H9 (cell line): ENCODE results near the gene RAB3GAP2. TPM values are rescaled to one million over a fixed set of nuclear protein-coding genes. Genes with fewer than 3 reads are reported as not detected.

Experiments
- DNase-seq: peaks from one replicate; pipeline ENCODE4 v3.0.0-alpha.2; 2017
- H2AFZ ChIP-seq: one replicate; pipeline ENCODE4 v1.6.1; 2013; ENCODE audit warnings: mild to moderate bottlenecking, low read length, control low read depth, moderate library complexity
- H2AK5ac ChIP-seq: 2 replicates; pipeline ENCODE4 v1.6.1; 2013; ENCODE audit warnings: low read length, control low read depth, mixed read lengths; ENCODE audit not compliant: insufficient read length
- H2BK120ac ChIP-seq: one replicate; pipeline ENCODE4 v1.6.1; 2013; ENCODE audit warnings: low read depth, mild to moderate bottlenecking, low read length, control low read depth, inconsistent platforms; ENCODE audit not compliant: poor library complexity, severe bottlenecking
- H2BK12ac ChIP-seq: 2 replicates; pipeline ENCODE4 v1.6.1; 2013; ENCODE audit warnings: low read length, control low read depth, mixed read lengths, low read depth; ENCODE audit not compliant: insufficient read length
- H2BK15ac ChIP-seq: 2 replicates; pipeline ENCODE4 v1.6.1; 2013; ENCODE audit warnings: low read depth, low read length, control low read depth
- H2BK20ac ChIP-seq: one replicate; pipeline ENCODE4 v1.6.1; 2013; ENCODE audit warnings: low read depth, mild to moderate bottlenecking, low read length, control low read depth, inconsistent platforms; ENCODE audit not compliant: poor library complexity, severe bottlenecking
- H2BK5ac ChIP-seq: 2 replicates; pipeline ENCODE4 v1.6.1; 2013; ENCODE audit warnings: low read length, control low read depth, mixed read lengths; ENCODE audit not compliant: insufficient read length
- H3K14ac ChIP-seq: 2 replicates; pipeline ENCODE4 v1.6.1; 2013; ENCODE audit warnings: low read length, control low read depth; ENCODE audit not compliant: insufficient read depth
- H3K18ac ChIP-seq: 2 replicates; pipeline ENCODE4 v1.6.1; 2013; ENCODE audit warnings: low read depth, mild to moderate bottlenecking, mixed read lengths, low read length, control low read depth; ENCODE audit not compliant: insufficient read length
- H3K23ac ChIP-seq: 2 replicates; pipeline ENCODE4 v1.6.1; 2013; ENCODE audit warnings: low read length, control low read depth, mixed read lengths, low read depth; ENCODE audit not compliant: insufficient read length
- H3K23me2 ChIP-seq: 2 replicates; pipeline ENCODE4 v1.6.1; 2013; ENCODE audit warnings: low read depth, mild to moderate bottlenecking, mixed read lengths, low read length, control low read depth; ENCODE audit not compliant: insufficient read length, poor library complexity, severe bottlenecking
- H3K27ac ChIP-seq: 2 replicates; pipeline ENCODE4 v1.5.1; 2013; ENCODE audit warnings: low read length, control low read depth, mixed read lengths, low read depth; ENCODE audit not compliant: insufficient read length
- H3K27me3 ChIP-seq: 2 replicates; pipeline ENCODE4 v1.6.1; 2013; ENCODE audit warnings: low read length, control low read depth, inconsistent platforms; ENCODE audit not compliant: insufficient read depth
- H3K4ac ChIP-seq: 2 replicates; pipeline ENCODE4 v1.6.1; 2013; ENCODE audit warnings: low read depth, mild to moderate bottlenecking, control low read depth, inconsistent platforms, low read length, moderate library complexity
- H3K4me1 ChIP-seq: 2 replicates; pipeline ENCODE4 v1.6.1; 2013; ENCODE audit warnings: low read length, control low read depth, inconsistent platforms; ENCODE audit not compliant: insufficient read depth
- H3K4me2 ChIP-seq: 2 replicates; pipeline ENCODE4 v1.6.1; 2013; ENCODE audit warnings: low read length, control low read depth, mixed read lengths; ENCODE audit not compliant: insufficient read length, insufficient read depth
- H3K56ac ChIP-seq: 2 replicates; pipeline ENCODE4 v1.6.1; 2013; ENCODE audit warnings: low read depth, mild to moderate bottlenecking, mixed read lengths, low read length, control low read depth; ENCODE audit not compliant: insufficient read length
- H3K79me1 ChIP-seq: 2 replicates; pipeline ENCODE4 v1.6.1; 2013; ENCODE audit warnings: low read depth, mild to moderate bottlenecking, moderate library complexity, low read length, control low read depth, inconsistent platforms; ENCODE audit not compliant: insufficient read depth, poor library complexity, severe bottlenecking
- H3K79me2 ChIP-seq: 2 replicates; pipeline ENCODE4 v1.6.1; 2013; ENCODE audit warnings: low read length, control low read depth, inconsistent platforms; ENCODE audit not compliant: insufficient read depth
- H3K9ac ChIP-seq: 2 replicates; pipeline ENCODE4 v1.6.1; 2013; ENCODE audit warnings: low read length, control low read depth, mixed read lengths; ENCODE audit not compliant: insufficient read length; ENCODE audit errors: extremely low read depth
- H3K9me3 ChIP-seq: one replicate; pipeline ENCODE4 v1.6.1; 2013; ENCODE audit warnings: low read depth, low read length, inconsistent platforms; ENCODE audit not compliant: control insufficient read depth
- H3T11ph ChIP-seq: one replicate; pipeline ENCODE4 v1.6.1; 2013; ENCODE audit warnings: mild to moderate bottlenecking, low read length, control low read depth, inconsistent platforms
- H4K20me1 ChIP-seq: one replicate; pipeline ENCODE4 v1.6.1; 2013; ENCODE audit not compliant: control insufficient read depth, insufficient read length, insufficient read depth
- H4K5ac ChIP-seq: 2 replicates; pipeline ENCODE4 v1.6.1; 2013; ENCODE audit warnings: low read depth, mild to moderate bottlenecking, mixed read lengths, low read length, control low read depth; ENCODE audit not compliant: insufficient read length
- H4K8ac ChIP-seq: replicated peaks from 2 replicates; pipeline ENCODE4 v1.6.1; 2013; ENCODE audit warnings: low read length, control low read depth, mixed read lengths, low read depth; ENCODE audit not compliant: insufficient read length
- H4K91ac ChIP-seq: 2 replicates; pipeline ENCODE4 v1.6.1; 2013; ENCODE audit warnings: low read depth, mild to moderate bottlenecking, moderate library complexity, mixed read lengths, low read length, control low read depth; ENCODE audit not compliant: insufficient read length
- H3K27ac Mint-ChIP-seq, 3 experiments: 2 replicates in 2 of 3; 3 replicates in 1 of 3; pipeline ENCODE4 v1.8.0; 2020 to 2021; ENCODE audit warnings: mixed read lengths in 3 of 3, mild to moderate bottlenecking in 1 of 3, moderate library complexity in 1 of 3
- H3K27me3 Mint-ChIP-seq: 2 replicates; pipeline ENCODE4 v1.8.0; 2021; ENCODE audit warnings: low read depth, mild to moderate bottlenecking, moderate library complexity, mixed read lengths
- H3K36me3 Mint-ChIP-seq, 3 experiments: 2 replicates in 2 of 3; 3 replicates in 1 of 3; pipeline ENCODE4 v1.8.0; 2020 to 2021; ENCODE audit warnings: low read depth in 3 of 3, mixed read lengths in 3 of 3; ENCODE audit not compliant: insufficient read depth in 1 of 3
- H3K4me1 Mint-ChIP-seq, 2 experiments: 2 replicates each; pipeline ENCODE4 v1.8.0; 2020; ENCODE audit warnings: mixed read lengths in 2 of 2
- H3K4me3 Mint-ChIP-seq, 2 experiments: 2 replicates in 1 of 2; 3 replicates in 1 of 2; pipeline ENCODE4 v1.8.0; 2020 to 2021; ENCODE audit warnings: mild to moderate bottlenecking in 2 of 2, mixed read lengths in 2 of 2, moderate library complexity in 1 of 2
- H3K9me3 Mint-ChIP-seq, 2 experiments: 2 replicates in 1 of 2; 3 replicates in 1 of 2; pipeline ENCODE4 v1.8.0; 2020; ENCODE audit warnings: mild to moderate bottlenecking in 2 of 2, mixed read lengths in 2 of 2, moderate library complexity in 1 of 2
- WGBS: extraction: QIAGEN DNeasy Blood & Tissue Kit; methylation state at CpG from one replicate; pipeline ENCODE4 v1.1.7; 2013; ENCODE audit warnings: missing lambda C conversion rate, low lambda C conversion rate, mixed read lengths; ENCODE audit not compliant: insufficient read length; ENCODE audit errors: extremely low coverage; 5-methylcytosine and 5-hydroxymethylcytosine counted together
- total RNA-seq: library from RNA; stranded (reverse); gene quantifications from 2 replicates; pipeline ENCODE4 v1.2.1, GENCODE V29; 2021
- TF ChIP-seq, protein P1 (sequence below): fragments of 200-600 bp; sonication (generic); conservative IDR thresholded peaks from 3 replicates; pipeline ENCODE4 v1.8.0; 2021; ENCODE audit warnings: antibody characterized with exemption, mild to moderate bottlenecking

The RAB3GAP2 gene
- total RNA-seq, 1 experiment from 2014 or later = 48.3 TPM

DNA sequence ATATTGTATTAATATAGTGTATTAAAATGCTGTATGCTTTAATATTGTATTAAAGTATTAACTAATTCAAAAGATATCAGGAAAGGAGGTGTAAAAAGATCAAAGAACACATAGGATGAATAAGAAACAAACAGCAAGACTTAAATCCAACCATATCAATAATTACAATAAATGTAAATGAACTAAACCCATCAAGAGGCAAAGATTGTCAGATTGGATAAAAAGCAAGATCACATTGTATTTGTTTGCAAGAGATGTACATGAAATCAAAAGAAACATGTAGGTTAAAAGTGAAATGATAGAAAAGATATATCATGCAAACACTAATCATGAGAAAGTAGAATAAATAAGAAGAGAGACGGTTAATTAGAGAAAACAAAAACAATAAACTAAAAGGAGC lies 34.1 kb upstream of the RAB3GAP2 start:
- Histone ChIP-seq H3K9ac (no peak overlapping the region), H4K91ac (no peak overlapping the region), H2BK12ac (no peak overlapping the region), H2AK5ac (no peak overlapping the region), H3K14ac (no peak overlapping the region), H4K20me1 (no peaks in the 10 kb centered on the region), H3K9me3 (no peaks in the 10 kb centered on the region), H4K8ac (no peak overlapping the region), H3K4ac (no peak overlapping the region), H3T11ph (no peak overlapping the region), H2BK20ac (no peak overlapping the region), H3K27me3 (no peaks in the 10 kb centered on the region), H3K4me2 (no peak overlapping the region), H2BK15ac (no peak overlapping the region), H3K23me2 (no peaks in the 10 kb centered on the region), H3K27ac (no peak overlapping the region), H3K79me2 (no peaks in the 10 kb centered on the region), H2BK5ac (no peak overlapping the region), H3K23ac (no peak overlapping the region), H2AFZ (no peak overlapping the region), H3K18ac (no peak overlapping the region), H3K4me1 (no peaks in the 10 kb centered on the region), H4K5ac (no peak overlapping the region), H3K56ac (no peak overlapping the region), H3K79me1 (no peaks in the 10 kb centered on the region), H2BK120ac (no peak overlapping the region)
- no peaks in the 10 kb centered on the region; the same call in 1 of the 2 replicates for H3K27me3 Mint-ChIP-seq
- no peaks in the 10 kb centered on the region for H3K4me1 Mint-ChIP-seq
- no peak for DNase-seq
- H3K4me3 Mint-ChIP-seq = no peak overlapping the region
- peaks cover 0 to 5% (median 0%) of the 10 kb centered on the region in 3 experiments; a peak in 2 of 7 replicates for H3K36me3 Mint-ChIP-seq
- peaks cover 9 to 17% of the 10 kb centered on the region in 2 experiments for H3K9me3 Mint-ChIP-seq
- TF ChIP-seq, protein P1, sequence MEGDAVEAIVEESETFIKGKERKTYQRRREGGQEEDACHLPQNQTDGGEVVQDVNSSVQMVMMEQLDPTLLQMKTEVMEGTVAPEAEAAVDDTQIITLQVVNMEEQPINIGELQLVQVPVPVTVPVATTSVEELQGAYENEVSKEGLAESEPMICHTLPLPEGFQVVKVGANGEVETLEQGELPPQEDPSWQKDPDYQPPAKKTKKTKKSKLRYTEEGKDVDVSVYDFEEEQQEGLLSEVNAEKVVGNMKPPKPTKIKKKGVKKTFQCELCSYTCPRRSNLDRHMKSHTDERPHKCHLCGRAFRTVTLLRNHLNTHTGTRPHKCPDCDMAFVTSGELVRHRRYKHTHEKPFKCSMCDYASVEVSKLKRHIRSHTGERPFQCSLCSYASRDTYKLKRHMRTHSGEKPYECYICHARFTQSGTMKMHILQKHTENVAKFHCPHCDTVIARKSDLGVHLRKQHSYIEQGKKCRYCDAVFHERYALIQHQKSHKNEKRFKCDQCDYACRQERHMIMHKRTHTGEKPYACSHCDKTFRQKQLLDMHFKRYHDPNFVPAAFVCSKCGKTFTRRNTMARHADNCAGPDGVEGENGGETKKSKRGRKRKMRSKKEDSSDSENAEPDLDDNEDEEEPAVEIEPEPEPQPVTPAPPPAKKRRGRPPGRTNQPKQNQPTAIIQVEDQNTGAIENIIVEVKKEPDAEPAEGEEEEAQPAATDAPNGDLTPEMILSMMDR = no peak
- H3K27ac Mint-ChIP-seq = no peak overlapping the region
- no CpG with 5 or more reads among the region's 1 CpG for WGBS
